Measurements from ENCODE around the gene UBE2E2. TPM values are rescaled to one million over a fixed set of nuclear protein-coding genes. Genes with fewer than 3 reads are reported as not detected.

Gene UBE2E2
- total and polyA plus RNA-seq, 7 experiments from 2014 or later = 2.4 to 28.8 (median 15.3) TPM

DNA sequence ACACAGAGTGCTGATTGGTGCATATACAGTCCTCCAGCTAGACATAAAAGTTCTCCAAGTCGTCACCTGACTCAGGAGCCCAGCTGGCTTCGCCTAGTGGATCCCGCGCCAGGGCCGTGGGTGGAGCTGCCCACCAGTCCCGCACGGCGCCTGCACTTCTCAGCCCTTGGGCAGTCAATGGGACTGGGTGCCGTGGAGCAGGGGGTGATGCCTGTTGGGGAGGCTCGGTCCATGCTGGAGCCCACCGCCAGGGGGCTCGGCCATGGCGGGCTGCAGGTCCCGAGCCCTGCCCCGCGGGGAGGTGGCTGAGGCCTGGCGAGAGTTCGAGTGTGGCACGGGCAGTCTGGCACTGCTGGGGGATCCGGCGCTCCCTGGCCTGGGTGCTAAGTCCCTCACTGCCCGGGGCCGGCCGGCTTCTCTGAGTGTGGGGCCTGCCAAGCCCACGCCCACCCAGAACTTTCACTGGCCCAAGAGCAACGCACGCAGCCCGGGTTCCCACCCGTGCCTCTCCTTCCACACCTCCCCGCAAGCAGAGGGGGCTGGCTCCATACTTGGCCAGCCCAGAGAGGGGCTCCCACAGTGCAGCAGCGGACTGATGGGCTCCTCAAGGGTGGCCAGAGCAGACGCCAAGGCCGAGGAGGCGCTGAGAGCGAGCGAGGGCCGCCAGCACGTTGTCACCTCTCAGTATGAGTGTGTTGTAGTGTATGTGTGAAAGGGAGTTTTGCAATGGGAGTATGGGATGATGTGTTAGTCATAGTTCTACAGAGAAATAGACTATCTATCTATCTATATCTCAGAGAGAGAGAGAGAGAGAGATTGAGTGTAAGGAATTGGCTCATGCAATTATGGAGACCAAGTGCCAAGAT, 69.0 kb downstream of the UBE2E2 start:
- Histone ChIP-seq H3K4me1 (ENCODE audit: control insufficient read depth in 2 of 2, insufficient read depth in 2 of 2, low read length in 2 of 2) (no peaks in the 10 kb centered on the region), H3K9me3 (ENCODE audit: control insufficient read depth in 2 of 3, low read length in 3 of 3) (no peaks in the 10 kb centered on the region), H3K27me3 (ENCODE audit: control insufficient read depth in 2 of 2, insufficient read depth in 2 of 2, low read length in 2 of 2) (no peaks in the 10 kb centered on the region), H3K27ac (ENCODE audit: low read depth, low read length) (no peak overlapping the region), H3K4me3 (ENCODE audit: low read length) (no peak overlapping the region), H3K36me3 (ENCODE audit: control insufficient read depth in 2 of 3, insufficient read depth in 3 of 3, low read length in 3 of 3) (no peaks in the 10 kb centered on the region)
- Mint-ChIP-seq H3K9me3 (peaks cover 0 to 19% (median 3%) of the 10 kb centered on the region in 11 donors), H3K4me1 (peaks cover 0 to 39% (median 7%) of the 10 kb centered on the region in 7 donors), H3K27ac (no peak overlapping the region), H3K36me3 (peaks cover 0 to 8% (median 0%) of the 10 kb centered on the region in 5 donors), H3K27me3 (no peaks in the 10 kb centered on the region), H3K4me3 (no peak overlapping the region)
- ChIA-PET POLR2A (no interaction called here), CTCF (no interaction called here)
- no peak for ATAC-seq
- no peak for DNase-seq
- intact Hi-C loops (cut with micrococcal nuclease) = no loop called here

- H3K36me3 Mint-ChIP-seq = peaks cover 0 to 8% (median 0%) of the 10 kb centered on the region in 5 donors
- DNase-seq (no peak), ATAC-seq (no peak)
- intact Hi-C loops (cut with micrococcal nuclease) = no loop called here
- ChIA-PET CTCF (no interaction called here), POLR2A (no interaction called here)
- H3K9me3 Mint-ChIP-seq = peaks cover 0 to 19% (median 3%) of the 10 kb centered on the region in 11 donors
- H3K4me1 Mint-ChIP-seq = peaks cover 0 to 39% (median 7%) of the 10 kb centered on the region in 7 donors
- no peaks in the 10 kb centered on the region for H3K4me1 ChIP-seq (ENCODE audit: control insufficient read depth in 2 of 2, insufficient read depth in 2 of 2, low read length in 2 of 2)
- H3K27me3 Mint-ChIP-seq = no peaks in the 10 kb centered on the region
- H3K27ac Mint-ChIP-seq = peak overlapping the region in 1 of 9 donors; percentile 51
- no peaks in the 10 kb centered on the region for H3K36me3 ChIP-seq (ENCODE audit: control insufficient read depth in 2 of 3, insufficient read depth in 3 of 3, low read length in 3 of 3)
- H3K27ac ChIP-seq (ENCODE audit: low read depth, low read length) = no peak overlapping the region
- no peaks in the 10 kb centered on the region for H3K27me3 ChIP-seq (ENCODE audit: control insufficient read depth in 2 of 2, insufficient read depth in 2 of 2, low read length in 2 of 2)
- no peaks in the 10 kb centered on the region for H3K9me3 ChIP-seq (ENCODE audit: control insufficient read depth in 2 of 3, low read length in 3 of 3)
- no peak overlapping the region for H3K4me3 Mint-ChIP-seq
- no peak overlapping the region for H3K4me3 ChIP-seq (ENCODE audit: low read length)
Measured at GRCh38 chr3:23272820-23273219, 69.7 kb downstream of the UBE2E2 start.

DNA sequence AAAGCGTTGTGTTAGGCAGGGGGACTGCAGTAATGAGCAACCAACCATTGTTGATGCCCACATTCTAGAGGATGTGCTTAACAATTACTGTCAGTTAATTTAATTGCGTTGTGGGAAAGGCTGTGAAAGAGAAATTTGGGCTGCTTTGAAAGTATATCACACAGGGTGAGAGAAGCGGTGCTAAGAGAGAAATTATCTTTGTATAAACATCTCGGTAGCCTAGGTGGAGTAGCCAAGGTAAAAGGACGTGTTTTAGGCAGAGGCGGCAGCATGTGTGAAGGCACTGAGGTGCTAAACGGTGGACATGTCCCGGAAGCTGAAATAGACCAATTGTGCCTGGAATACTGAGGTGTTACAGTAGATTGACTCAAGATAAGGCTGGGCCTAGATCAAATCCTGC, 71.9 kb downstream of the UBE2E2 start:
- CTCF ChIA-PET = no interaction called here
- intact Hi-C loops (cut with micrococcal nuclease) = no loop called here
- Mint-ChIP-seq H3K27me3 (no peaks in the 10 kb centered on the region), H3K36me3 (peaks cover 0 to 8% (median 0%) of the 10 kb centered on the region in 5 donors), H3K4me3 (no peak overlapping the region), H3K4me1 (peaks cover 0 to 27% (median 8%) of the 10 kb centered on the region in 7 donors), H3K9me3 (peaks cover 0 to 12% (median under 1%) of the 10 kb centered on the region in 11 donors), H3K27ac (no peak overlapping the region)
- Histone ChIP-seq H3K9me3 (ENCODE audit: control insufficient read depth in 2 of 3, low read length in 3 of 3) (no peaks in the 10 kb centered on the region), H3K27me3 (ENCODE audit: control insufficient read depth in 2 of 2, insufficient read depth in 2 of 2, low read length in 2 of 2) (no peaks in the 10 kb centered on the region), H3K27ac (ENCODE audit: low read depth, low read length) (no peak overlapping the region), H3K36me3 (ENCODE audit: control insufficient read depth in 2 of 3, insufficient read depth in 3 of 3, low read length in 3 of 3) (no peaks in the 10 kb centered on the region), H3K4me1 (ENCODE audit: control insufficient read depth in 2 of 2, insufficient read depth in 2 of 2, low read length in 2 of 2) (no peaks in the 10 kb centered on the region), H3K4me3 (ENCODE audit: low read length) (no peak overlapping the region)
- POLR2A ChIA-PET = no interaction called here
- DNase-seq (no peak), ATAC-seq (no peak)

DNA sequence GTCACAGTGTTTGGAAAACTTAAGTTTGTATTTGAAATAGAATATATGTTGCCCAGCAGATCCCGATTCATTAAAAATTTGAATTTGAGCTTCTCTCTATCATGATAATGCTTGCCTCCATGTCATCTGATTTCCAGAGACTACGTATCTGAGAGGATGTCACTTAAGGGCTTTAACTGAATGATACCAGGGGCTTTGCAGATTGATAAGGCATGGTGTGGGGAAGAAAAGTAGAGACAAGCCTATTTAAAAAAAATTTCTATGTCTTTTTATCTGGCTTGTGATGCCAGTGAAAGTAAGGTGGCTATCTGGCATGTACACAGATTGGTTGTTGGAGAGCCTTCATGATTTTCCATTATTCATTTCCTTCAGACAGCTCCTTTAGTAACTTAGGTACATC, 72.7 kb downstream of the UBE2E2 start:
- H3K9me3 ChIP-seq (ENCODE audit: control insufficient read depth in 2 of 3, low read length in 3 of 3) = no peaks in the 10 kb centered on the region
- no peak overlapping the region for H3K4me3 Mint-ChIP-seq
- peaks cover 0 to 24% (median 8%) of the 10 kb centered on the region in 7 donors for H3K4me1 Mint-ChIP-seq
- H3K27me3 Mint-ChIP-seq = no peaks in the 10 kb centered on the region
- no peak overlapping the region for H3K4me3 ChIP-seq (ENCODE audit: low read length)
- peaks cover 0 to 6% (median 0%) of the 10 kb centered on the region in 5 donors for H3K36me3 Mint-ChIP-seq
- no peak overlapping the region for H3K27ac ChIP-seq (ENCODE audit: low read depth, low read length)
- DNase-seq (no peak), ATAC-seq (no peak)
- no peaks in the 10 kb centered on the region for H3K36me3 ChIP-seq (ENCODE audit: control insufficient read depth in 2 of 3, insufficient read depth in 3 of 3, low read length in 3 of 3)
- ChIA-PET CTCF (no interaction called here), POLR2A (no interaction called here)
- no peaks in the 10 kb centered on the region for H3K4me1 ChIP-seq (ENCODE audit: control insufficient read depth in 2 of 2, insufficient read depth in 2 of 2, low read length in 2 of 2)
- no peak overlapping the region for H3K27ac Mint-ChIP-seq
- H3K27me3 ChIP-seq (ENCODE audit: control insufficient read depth in 2 of 2, insufficient read depth in 2 of 2, low read length in 2 of 2) = no peaks in the 10 kb centered on the region
- intact Hi-C loops (cut with micrococcal nuclease) = no loop called here
- H3K9me3 Mint-ChIP-seq = peaks cover 0 to 10% (median 0%) of the 10 kb centered on the region in 11 donors

DNA sequence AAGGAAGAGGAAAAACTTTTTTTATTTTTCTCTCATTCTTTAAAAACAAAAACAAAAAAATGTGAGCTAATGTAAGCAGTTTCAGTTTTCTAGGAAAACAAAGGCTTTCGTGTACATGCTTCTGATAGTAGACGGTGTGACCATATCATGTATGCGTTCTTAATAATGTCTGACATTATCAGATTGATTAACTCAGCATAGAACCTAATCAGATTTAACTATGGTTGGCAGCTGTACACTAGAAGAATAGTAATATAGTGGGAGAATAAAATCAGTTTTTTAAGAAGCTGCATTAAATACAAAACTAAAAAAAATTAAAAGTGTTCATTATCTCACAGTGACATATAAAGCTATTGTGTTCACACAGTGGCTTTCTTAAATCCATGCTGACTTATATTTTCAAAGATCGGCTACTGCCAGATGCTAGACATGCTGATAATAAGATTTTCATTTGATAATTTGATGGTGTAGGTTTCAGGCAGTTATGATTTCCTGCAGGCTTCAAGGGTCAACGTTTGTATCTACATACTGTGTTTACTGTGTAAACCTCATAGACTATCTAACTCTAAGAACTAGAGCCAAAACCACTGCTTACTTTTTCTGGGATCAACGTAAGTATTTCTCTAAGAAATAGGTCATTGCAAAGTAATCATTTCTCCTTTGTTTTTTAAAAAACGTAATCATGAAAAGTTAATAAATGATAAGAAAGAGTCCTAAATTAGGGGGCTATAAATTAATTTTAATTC, 74.0 kb downstream of the UBE2E2 start:
- POLR2A ChIA-PET = no interaction called here
- no peaks in the 10 kb centered on the region for H3K36me3 Mint-ChIP-seq
- CTCF ChIA-PET = interaction anchor here (0.6 to 0.7 kb wide), 4 partner anchors 23 to 614 kb away, joined by 3 read pairs; no protein-coding TSS in a partner anchor
- H3K27me3 Mint-ChIP-seq = no peaks in the 10 kb centered on the region
- H3K27me3 ChIP-seq (ENCODE audit: control insufficient read depth in 2 of 2, insufficient read depth in 2 of 2, low read length in 2 of 2) = no peaks in the 10 kb centered on the region
- H3K4me3 ChIP-seq (ENCODE audit: low read length) = no peak overlapping the region
- no peaks in the 10 kb centered on the region for H3K36me3 ChIP-seq (ENCODE audit: control insufficient read depth in 2 of 3, insufficient read depth in 3 of 3, low read length in 3 of 3)
- H3K27ac Mint-ChIP-seq = no peak overlapping the region
- no peak for DNase-seq
- intact Hi-C loops (cut with micrococcal nuclease) = no loop called here
- no peaks in the 10 kb centered on the region for H3K9me3 ChIP-seq (ENCODE audit: control insufficient read depth in 2 of 3, low read length in 3 of 3)
- no peak overlapping the region for H3K4me3 Mint-ChIP-seq
- H3K4me1 Mint-ChIP-seq = peaks cover 0 to 20% (median 8%) of the 10 kb centered on the region in 7 donors
- H3K9me3 Mint-ChIP-seq = peaks cover 0 to 4% (median 0%) of the 10 kb centered on the region in 11 donors
- H3K4me1 ChIP-seq (ENCODE audit: control insufficient read depth in 2 of 2, insufficient read depth in 2 of 2, low read length in 2 of 2) = no peaks in the 10 kb centered on the region
- H3K27ac ChIP-seq (ENCODE audit: low read depth, low read length) = no peak overlapping the region
- ATAC-seq = no peak

DNA sequence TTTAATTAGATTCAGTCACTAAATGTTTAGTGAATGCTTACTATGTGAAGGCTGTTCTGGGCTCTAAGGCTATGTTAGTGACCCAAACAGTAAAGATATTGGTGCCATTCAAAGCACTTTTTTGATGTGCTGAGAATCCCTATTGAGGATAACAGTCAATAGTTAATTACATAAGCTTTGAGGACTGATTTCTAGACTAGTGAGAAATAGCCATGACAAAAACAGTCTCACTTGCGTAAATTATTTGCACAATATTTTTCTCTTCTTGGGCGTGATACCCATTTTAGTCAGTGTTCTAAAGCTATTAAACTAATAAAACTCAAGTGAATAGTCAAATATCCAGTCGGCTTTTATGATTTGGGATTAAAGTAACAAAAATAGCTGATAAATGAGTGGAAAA, 74.6 kb downstream of the UBE2E2 start:
- no peak overlapping the region for H3K27ac Mint-ChIP-seq
- ChIA-PET CTCF (interaction anchor here (0.6 to 0.7 kb wide), 3 partner anchors 23 to 552 kb away, joined by 3 read pairs; no protein-coding TSS in a partner anchor), POLR2A (no interaction called here)
- H3K9me3 ChIP-seq (ENCODE audit: control insufficient read depth in 2 of 3, low read length in 3 of 3) = no peaks in the 10 kb centered on the region
- ATAC-seq = no peak
- no peak overlapping the region for H3K4me3 ChIP-seq (ENCODE audit: low read length)
- no peak overlapping the region for H3K27ac ChIP-seq (ENCODE audit: low read depth, low read length)
- H3K27me3 Mint-ChIP-seq = no peaks in the 10 kb centered on the region
- peaks cover 0 to 18% (median 8%) of the 10 kb centered on the region in 7 donors for H3K4me1 Mint-ChIP-seq
- H3K4me1 ChIP-seq (ENCODE audit: control insufficient read depth in 2 of 2, insufficient read depth in 2 of 2, low read length in 2 of 2) = no peaks in the 10 kb centered on the region
- no peak for DNase-seq
- H3K36me3 ChIP-seq (ENCODE audit: control insufficient read depth in 2 of 3, insufficient read depth in 3 of 3, low read length in 3 of 3) = no peaks in the 10 kb centered on the region
- intact Hi-C loops (cut with micrococcal nuclease) = no loop called here
- no peaks in the 10 kb centered on the region for H3K27me3 ChIP-seq (ENCODE audit: control insufficient read depth in 2 of 2, insufficient read depth in 2 of 2, low read length in 2 of 2)
- H3K4me3 Mint-ChIP-seq = no peak overlapping the region
- peaks cover 0 to 4% (median 0%) of the 10 kb centered on the region in 11 donors for H3K9me3 Mint-ChIP-seq
- H3K36me3 Mint-ChIP-seq = no peaks in the 10 kb centered on the region
